Endothelial cell of umbilical vein (primary cell): ENCODE data around the gene STK10. TPM values are rescaled to one million over a fixed set of nuclear protein-coding genes. Genes with fewer than 3 reads are reported as not detected.

ENCODE experiments used
- BruUV-seq: library from RNA; stranded (reverse); fragments of 400-500 nt; replicated peaks from 2 replicates; lab custom pipeline; 2021; lab: Mats Ljungman, UMichigan
- CTCF ChIA-PET: fragments of 300-600, 350-600 bp; sonication (Branson Sonifier 250); formaldehyde crosslinking; loops from one replicate; lab custom pipeline; 2021; ENCODE audit warnings: antibody characterized with exemption, inconsistent platforms; lab: Charles Lee
- POLR2A ChIA-PET: fragments of 300-600, 350-600 bp; sonication (Branson Sonifier 250); formaldehyde crosslinking; loops from one replicate; lab custom pipeline; 2021; ENCODE audit warnings: antibody characterized with exemption, inconsistent platforms; lab: Charles Lee
- DNase-seq: peaks from one replicate; pipeline ENCODE4 v3.0.0-alpha.2; 2011; ENCODE audit warnings: low read depth, low spot score
- FAIRE-seq: peaks from 2 replicates; lab custom pipeline; 2011; peaks lifted over from hg19 to GRCh38; lab: Jason Lieb, UNC
- H2AFZ ChIP-seq: 2 replicates; pipeline ENCODE4 v1.6.0; 2012; ENCODE audit warnings: low read depth, low read length, control low read depth, inconsistent platforms
- H3K27ac ChIP-seq: 2 replicates; pipeline ENCODE4 v1.5.1; 2011; ENCODE audit warnings: low read depth, mild to moderate bottlenecking, control low read depth, low read length, moderate library complexity; ENCODE audit not compliant: insufficient read depth
- H3K27me3 ChIP-seq, 2 experiments: 2 replicates each; pipeline versions ENCODE4 v1.6.0 to v1.6.1; 2011; ENCODE audit warnings: low read length in 2 of 2, mixed read lengths in 1 of 2; ENCODE audit not compliant: control insufficient read depth in 2 of 2, insufficient read depth in 2 of 2
- H3K36me3 ChIP-seq, 2 experiments: 2 replicates in 1 of 2; 3 replicates in 1 of 2; pipeline ENCODE4 v1.5.1; 2011; ENCODE audit warnings: low read length in 2 of 2, mild to moderate bottlenecking in 1 of 2, moderate library complexity in 1 of 2; ENCODE audit not compliant: control insufficient read depth in 2 of 2, insufficient read depth in 2 of 2; ENCODE audit errors: extremely low read depth in 1 of 2
- H3K4me1 ChIP-seq: 3 replicates; pipeline ENCODE4 v1.5.1; 2011; ENCODE audit warnings: mild to moderate bottlenecking, low read length; ENCODE audit not compliant: control insufficient read depth, insufficient read depth; ENCODE audit errors: extremely low read depth
- H3K4me2 ChIP-seq: 2 replicates; pipeline ENCODE4 v1.6.1; 2011; ENCODE audit warnings: low read length, control low read depth, mixed read lengths; ENCODE audit not compliant: insufficient read depth
- H3K4me3 ChIP-seq, 3 experiments: fragments of 200-600 bp in 1 of 3; sonication (generic), shearing (Covaris generic) in 1 of 3; replicated peaks in 1 of 3; 2 replicates each; pipeline ENCODE4 v1.5.1; 2011 to 2016; ENCODE audit warnings: control low read depth in 3 of 3, low read length in 3 of 3, mild to moderate bottlenecking in 2 of 3, inconsistent platforms in 1 of 3, low read depth in 1 of 3, moderate library complexity in 1 of 3; ENCODE audit not compliant: insufficient read depth in 1 of 3
- H3K79me2 ChIP-seq: 2 replicates; pipeline ENCODE4 v1.6.0; 2012; ENCODE audit warnings: low read length, inconsistent platforms; ENCODE audit not compliant: control insufficient read depth, insufficient read depth
- H3K9ac ChIP-seq: replicated peaks from 2 replicates; pipeline ENCODE3; 2011; ENCODE audit warnings: low read length, control low read depth; ENCODE audit not compliant: insufficient read depth; ENCODE audit errors: extremely low read depth
- H3K9me1 ChIP-seq: replicated peaks from 3 replicates; pipeline ENCODE4 v1.6.0; 2011; ENCODE audit warnings: mild to moderate bottlenecking, low read length; ENCODE audit not compliant: control insufficient read depth, insufficient read depth; ENCODE audit errors: extremely low read depth
- H3K9me3 ChIP-seq: replicated peaks from 2 replicates; pipeline ENCODE4 v1.5.1; 2012; ENCODE audit warnings: low read length, inconsistent platforms; ENCODE audit not compliant: control insufficient read depth, insufficient read depth
- H4K20me1 ChIP-seq: replicated peaks from 2 replicates; pipeline ENCODE3; 2011; ENCODE audit warnings: mild to moderate bottlenecking, low read length; ENCODE audit not compliant: control insufficient read depth, insufficient read depth; ENCODE audit errors: extremely low read depth
- CTCF ChIP-seq, 2 donors: IDR thresholded peaks; 1 replicate in 1 of 2; 2 replicates in 1 of 2; pipeline ENCODE4 v1.5.1; 2011; ENCODE audit warnings: low read length in 2 of 2, mild to moderate bottlenecking in 2 of 2, moderate library complexity in 2 of 2, control low read depth in 1 of 2, inconsistent platforms in 1 of 2, low read depth in 1 of 2; ENCODE audit not compliant: insufficient read depth in 1 of 2; ENCODE audit errors: extremely low read depth in 1 of 2
- EZH2 ChIP-seq: IDR thresholded peaks from 2 replicates; pipeline ENCODE4 v1.6.1; 2012; ENCODE audit warnings: borderline replicate concordance, low read depth, mild to moderate bottlenecking, moderate library complexity, low read length, inconsistent platforms; ENCODE audit not compliant: severe bottlenecking
- FOS ChIP-seq: IDR thresholded peaks from 2 replicates; pipeline ENCODE4 v1.6.1; 2011; ENCODE audit warnings: mild to moderate bottlenecking, low read length, moderate library complexity, borderline replicate concordance; ENCODE audit not compliant: insufficient read depth
- GATA2 ChIP-seq: IDR thresholded peaks from 2 replicates; pipeline ENCODE4 v1.7.0; 2011; ENCODE audit warnings: low read depth, mild to moderate bottlenecking, moderate library complexity, mixed read lengths, low read length; ENCODE audit not compliant: insufficient read length, insufficient read depth
- JUN ChIP-seq: IDR thresholded peaks from 2 replicates; pipeline ENCODE4 v1.6.1; 2011; ENCODE audit warnings: borderline replicate concordance, low read depth; ENCODE audit not compliant: insufficient read length, insufficient read depth
- MAX ChIP-seq: IDR thresholded peaks from 2 replicates; pipeline ENCODE4 v1.6.1; 2011; ENCODE audit not compliant: insufficient read depth, insufficient read length
- MYC ChIP-seq: IDR thresholded peaks from one replicate; pipeline ENCODE4 v1.6.1; 2011; ENCODE audit warnings: mild to moderate bottlenecking, low read depth, low read length
- POLR2A ChIP-seq: IDR thresholded peaks from 2 replicates; pipeline ENCODE4 v1.6.1; 2012; ENCODE audit warnings: low read depth, mild to moderate bottlenecking, control low read depth, low read length
- POLR2AphosphoS5 ChIP-seq: IDR thresholded peaks from 2 replicates; pipeline ENCODE4 v1.6.1; 2012; ENCODE audit warnings: low read depth, mild to moderate bottlenecking, control low read depth, low read length, moderate library complexity; ENCODE audit not compliant: insufficient read depth
- dilution Hi-C: fragments of 300-500 bp; cut with MboI; formaldehyde crosslinking; loops from one replicate; pipeline ENCODE4 v1.15.0; 2019; ENCODE audit warnings: low sequenced_read_pairs; ENCODE audit not compliant: extremely low pct_ligation_motif_present
- intact Hi-C: fragments of 100-400 bp; cut with micrococcal nuclease; formaldehyde crosslinking; loops from one replicate; pipeline ENCODE4 v1.10.0; 2022
- polyA plus RNA-seq, 4 experiments: library from polyadenylated mRNA; depleted of rRNA in 3 of 4; stranded (reverse) in 3 of 4; unstranded in 1 of 4; fragments of >200 nt; gene quantifications; 2 replicates each; pipeline versions ENCODE4 v1.2.1 to v1.2.3, GENCODE V29; 2011 to 2012; ENCODE audit warnings: missing spikeins in 1 of 4
- total RNA-seq: library from RNA; stranded (reverse); gene quantifications from 2 replicates; pipeline ENCODE4 v1.2.3, GENCODE V29; 2021

The STK10 gene
- total and polyA plus RNA-seq, 2 donors (not counting 3 experiments of a cell fraction or from before 2014, with no cell fraction given), result 16.9 to 47.2 TPM

DNA sequence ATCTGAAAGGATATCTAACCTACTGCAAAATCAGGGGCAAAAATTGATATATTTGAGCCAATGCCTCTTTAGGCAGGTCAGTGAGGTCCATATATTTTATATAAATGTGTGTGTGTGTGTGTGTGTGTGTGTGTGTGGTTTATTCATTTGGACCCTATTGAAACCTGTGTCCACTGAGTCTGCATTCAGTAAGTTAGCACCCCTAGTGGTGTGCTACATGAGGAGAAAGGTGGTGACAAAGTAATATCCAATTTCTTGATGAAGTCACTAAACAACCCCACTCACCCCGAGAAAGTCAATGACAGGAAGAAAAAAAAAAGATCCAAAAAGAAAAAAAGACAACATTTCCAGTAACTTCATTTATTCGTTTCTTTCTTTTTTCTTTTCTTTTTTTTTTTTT is 185.7 kb downstream of the STK10 start:
- Histone ChIP-seq H3K27me3 (no peaks in the 10 kb centered on the region), H3K9me3 (no peaks in the 10 kb centered on the region), H3K4me1 (peaks cover 28% of the 10 kb centered on the region), H4K20me1 (peaks cover 8% of the 10 kb centered on the region), H3K4me2 (no peak overlapping the region), H3K9me1 (peaks cover 4% of the 10 kb centered on the region), H3K9ac (no peak overlapping the region), H3K79me2 (peaks cover 86% of the 10 kb centered on the region), H2AFZ (no peak overlapping the region), H3K27ac (no peak overlapping the region), H3K36me3 (no peaks in the 10 kb centered on the region), H3K4me3 (no peak overlapping the region)
- DNase-seq (peak; percentile 24), FAIRE-seq (no peak)
- TF ChIP-seq CTCF (IDR thresholded peaks at IDR 0.05; ENCODE audit: extremely low read depth in 1 of 2, insufficient read depth in 1 of 2, low read depth in 1 of 2, low read length in 2 of 2) (peak; percentile 31 to 44), FOS (no peak)
- dilution Hi-C loops, result no loop called here
- BruUV-seq, result no TSS peak
- intact Hi-C loops, result loop anchor here (2.0 kb wide), 1 partner anchor 18 kb away; no protein-coding TSS in a partner anchor
- CTCF ChIA-PET, result no interaction called here
- POLR2A ChIA-PET, result no interaction called here

DNA sequence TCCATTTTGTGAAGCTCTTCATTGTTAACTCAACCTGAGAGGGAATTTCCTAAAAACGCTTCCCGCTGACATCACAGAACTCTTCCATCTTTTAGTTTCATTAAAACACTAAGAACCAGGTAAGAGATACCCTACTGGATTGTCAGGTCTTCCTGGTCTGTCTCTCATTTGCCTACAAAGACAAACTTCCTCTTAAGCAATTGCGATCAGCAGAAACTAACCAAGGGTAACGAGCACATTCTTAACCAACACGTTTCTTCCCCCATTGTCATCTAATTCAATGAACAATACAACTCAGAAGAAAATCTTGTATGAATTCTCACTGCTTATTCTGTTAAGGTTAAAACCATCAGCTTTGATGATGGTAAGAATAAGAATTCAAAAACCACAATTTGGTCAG is 188.1 kb downstream of the STK10 start:
- no peak overlapping the region for H3K4me3 ChIP-seq
- intact Hi-C loops, result no loop called here
- H3K9me3 ChIP-seq, result no peaks in the 10 kb centered on the region
- peaks cover 22% of the 10 kb centered on the region for H3K4me1 ChIP-seq
- peaks cover 0 to 2% of the 10 kb centered on the region in 2 experiments for H3K36me3 ChIP-seq
- no peaks in the 10 kb centered on the region for H3K27me3 ChIP-seq
- dilution Hi-C loops, result no loop called here
- no TSS peak for BruUV-seq
- H3K27ac ChIP-seq, result no peak overlapping the region
- no peak overlapping the region for H3K4me2 ChIP-seq
- peaks cover 93% of the 10 kb centered on the region for H3K79me2 ChIP-seq
- no peak overlapping the region for H3K9ac ChIP-seq
- ChIA-PET CTCF (interaction anchor here (2.0 kb wide), 1 partner anchor 87 kb away, joined by 8 read pairs; no protein-coding TSS in a partner anchor), POLR2A (no interaction called here)
- H2AFZ ChIP-seq, result no peak overlapping the region
- H3K9me1 ChIP-seq, result peaks cover 4% of the 10 kb centered on the region
- FAIRE-seq (no peak), DNase-seq (no peak)
- TF ChIP-seq CTCF (IDR thresholded peaks at IDR 0.05; ENCODE audit: extremely low read depth in 1 of 2, insufficient read depth in 1 of 2, low read depth in 1 of 2, low read length in 2 of 2), result no peak
- TF ChIP-seq POLR2A, result no peak
- no peak for TF ChIP-seq EZH2
- no peak for TF ChIP-seq MAX
- TF ChIP-seq FOS, result no peak
- no peak for TF ChIP-seq JUN
- TF ChIP-seq MYC, result no peak
- TF ChIP-seq GATA2, result no peak
- TF ChIP-seq POLR2AphosphoS5, result no peak
- peaks cover 10% of the 10 kb centered on the region for H4K20me1 ChIP-seq
